ENCODE results near the gene PUDP. TPM values are rescaled to one million over a fixed set of nuclear protein-coding genes. Genes with fewer than 3 reads are reported as not detected.
A peak's percentile ranks its signal among the peaks of the same experiment; 100 is the strongest.
"Not testable (repeated sequence)": the region's sequence is repeated elsewhere in the genome, so short reads cannot be mapped to it uniquely, and the experiment has no call there.

The PUDP gene
- total RNA-seq, 1 donor from 2014 or later: 17.2 TPM

GRCh38 chrX:7188672-7189071, 40.7 kb upstream of the PUDP start:
- Histone ChIP-seq H3K4me1 (no peaks in the 10 kb centered on the region), H3K36me3 (no peaks in the 10 kb centered on the region), H3K9me3 (no peaks in the 10 kb centered on the region), H3K4me3 (no peak overlapping the region), H3K27ac (no peak overlapping the region), H3K27me3 (no peaks in the 10 kb centered on the region)
- intact Hi-C loops (cut with DNase I): no loop called here
- no peak for TF ChIP-seq POLR2A (IDR thresholded peaks at IDR 0.05)
- TF ChIP-seq, protein P1, sequence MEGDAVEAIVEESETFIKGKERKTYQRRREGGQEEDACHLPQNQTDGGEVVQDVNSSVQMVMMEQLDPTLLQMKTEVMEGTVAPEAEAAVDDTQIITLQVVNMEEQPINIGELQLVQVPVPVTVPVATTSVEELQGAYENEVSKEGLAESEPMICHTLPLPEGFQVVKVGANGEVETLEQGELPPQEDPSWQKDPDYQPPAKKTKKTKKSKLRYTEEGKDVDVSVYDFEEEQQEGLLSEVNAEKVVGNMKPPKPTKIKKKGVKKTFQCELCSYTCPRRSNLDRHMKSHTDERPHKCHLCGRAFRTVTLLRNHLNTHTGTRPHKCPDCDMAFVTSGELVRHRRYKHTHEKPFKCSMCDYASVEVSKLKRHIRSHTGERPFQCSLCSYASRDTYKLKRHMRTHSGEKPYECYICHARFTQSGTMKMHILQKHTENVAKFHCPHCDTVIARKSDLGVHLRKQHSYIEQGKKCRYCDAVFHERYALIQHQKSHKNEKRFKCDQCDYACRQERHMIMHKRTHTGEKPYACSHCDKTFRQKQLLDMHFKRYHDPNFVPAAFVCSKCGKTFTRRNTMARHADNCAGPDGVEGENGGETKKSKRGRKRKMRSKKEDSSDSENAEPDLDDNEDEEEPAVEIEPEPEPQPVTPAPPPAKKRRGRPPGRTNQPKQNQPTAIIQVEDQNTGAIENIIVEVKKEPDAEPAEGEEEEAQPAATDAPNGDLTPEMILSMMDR (IDR thresholded peaks at IDR 0.05): no peak
- TF ChIP-seq POLR2AphosphoS5 (IDR thresholded peaks at IDR 0.05; ENCODE audit: insufficient read depth in 1 of 2, low read depth in 1 of 2): no peak
- DNase-seq (ENCODE audit: extremely low spot score in 2 of 2): peak in 1 of 2 donors; percentile 43

DNA sequence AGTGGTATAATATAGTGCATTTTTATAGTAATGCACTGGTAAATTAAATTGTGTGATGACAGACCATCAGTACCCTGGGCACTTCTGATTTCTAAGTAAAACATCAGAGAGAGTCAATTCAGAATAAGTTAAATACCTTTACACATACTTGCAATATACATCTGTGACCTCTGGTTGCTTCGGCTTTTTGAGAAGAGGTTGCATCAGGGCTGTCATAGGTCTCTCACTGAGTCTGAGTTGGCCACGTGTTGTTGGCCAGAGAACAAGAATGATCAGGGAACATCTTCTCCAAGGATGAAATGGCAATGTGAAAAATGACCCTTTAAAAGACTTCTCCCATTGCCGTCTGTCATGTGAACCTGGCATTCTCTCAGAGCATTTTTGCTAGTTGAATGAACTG, 36.9 kb upstream of the PUDP start:
- H3K4me3 ChIP-seq: no peak overlapping the region
- DNase-seq (ENCODE audit: extremely low spot score in 2 of 2): no peak
- H3K36me3 ChIP-seq: no peaks in the 10 kb centered on the region
- no peaks in the 10 kb centered on the region for H3K9me3 ChIP-seq
- H3K27me3 ChIP-seq: no peaks in the 10 kb centered on the region
- TF ChIP-seq POLR2AphosphoS5 (IDR thresholded peaks at IDR 0.05; ENCODE audit: insufficient read depth in 1 of 2, low read depth in 1 of 2) (no peak), POLR2A (IDR thresholded peaks at IDR 0.05) (no peak)
- TF ChIP-seq, protein P1 (IDR thresholded peaks at IDR 0.05): no peak
- no peaks in the 10 kb centered on the region for H3K4me1 ChIP-seq
- intact Hi-C loops (cut with DNase I): no loop called here
- H3K27ac ChIP-seq: no peak overlapping the region

GRCh38 chrX:7179446-7179845, 31.5 kb upstream of the PUDP start:
- Histone ChIP-seq H3K4me3 (no peak overlapping the region), H3K36me3 (no peaks in the 10 kb centered on the region), H3K27ac (no peak overlapping the region), H3K9me3 (no peaks in the 10 kb centered on the region), H3K27me3 (no peaks in the 10 kb centered on the region), H3K4me1 (no peaks in the 10 kb centered on the region)
- intact Hi-C loops (cut with DNase I): no loop called here
- no peak for DNase-seq (ENCODE audit: extremely low spot score in 2 of 2)
- TF ChIP-seq POLR2AphosphoS5 (IDR thresholded peaks at IDR 0.05; ENCODE audit: insufficient read depth in 1 of 2, low read depth in 1 of 2) (no peak), POLR2A (IDR thresholded peaks at IDR 0.05) (no peak)
- TF ChIP-seq, protein P1 (IDR thresholded peaks at IDR 0.05): no peak

DNA sequence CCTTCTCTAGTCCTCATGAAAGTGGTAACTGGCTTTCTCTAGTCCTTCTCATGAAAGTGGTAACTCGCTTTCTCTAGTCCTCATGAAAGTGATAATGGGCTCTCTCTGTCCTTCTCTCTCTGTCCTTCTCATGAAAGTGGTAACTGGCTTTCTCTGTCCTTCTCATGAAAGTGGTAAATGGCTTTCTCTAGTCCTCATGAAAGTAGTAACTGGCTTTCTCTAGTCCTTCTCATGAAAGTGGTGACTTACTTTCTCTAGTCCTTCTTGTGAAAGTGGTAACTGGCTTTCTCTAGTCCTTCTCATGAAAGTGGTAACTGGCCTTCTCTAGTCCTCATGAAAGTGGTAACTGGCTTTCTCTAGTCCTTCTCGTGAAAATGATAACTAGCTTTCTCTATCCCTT, 30.9 kb upstream of the PUDP start:
- H3K36me3 ChIP-seq; H3K4me3 ChIP-seq; H3K9me3 ChIP-seq; intact Hi-C loops (cut with DNase I); DNase-seq (ENCODE audit: extremely low spot score in 2 of 2); H3K27me3 ChIP-seq; H3K27ac ChIP-seq; H3K4me1 ChIP-seq: not testable (repeated sequence)

- H3K36me3 ChIP-seq: no peaks in the 10 kb centered on the region
- H3K9me3 ChIP-seq: no peaks in the 10 kb centered on the region
- H3K27ac ChIP-seq: no peak overlapping the region
- TF ChIP-seq, protein P1 (IDR thresholded peaks at IDR 0.05): no peak
- TF ChIP-seq POLR2A (IDR thresholded peaks at IDR 0.05): no peak
- TF ChIP-seq POLR2AphosphoS5 (IDR thresholded peaks at IDR 0.05; ENCODE audit: insufficient read depth in 1 of 2, low read depth in 1 of 2): no peak
- no peaks in the 10 kb centered on the region for H3K27me3 ChIP-seq
- DNase-seq (ENCODE audit: extremely low spot score in 2 of 2): no peak
- intact Hi-C loops (cut with DNase I): no loop called here
- H3K4me1 ChIP-seq: no peaks in the 10 kb centered on the region
- no peak overlapping the region for H3K4me3 ChIP-seq
Measured at GRCh38 chrX:7170898-7171297, 22.9 kb upstream of the PUDP start.

DNA sequence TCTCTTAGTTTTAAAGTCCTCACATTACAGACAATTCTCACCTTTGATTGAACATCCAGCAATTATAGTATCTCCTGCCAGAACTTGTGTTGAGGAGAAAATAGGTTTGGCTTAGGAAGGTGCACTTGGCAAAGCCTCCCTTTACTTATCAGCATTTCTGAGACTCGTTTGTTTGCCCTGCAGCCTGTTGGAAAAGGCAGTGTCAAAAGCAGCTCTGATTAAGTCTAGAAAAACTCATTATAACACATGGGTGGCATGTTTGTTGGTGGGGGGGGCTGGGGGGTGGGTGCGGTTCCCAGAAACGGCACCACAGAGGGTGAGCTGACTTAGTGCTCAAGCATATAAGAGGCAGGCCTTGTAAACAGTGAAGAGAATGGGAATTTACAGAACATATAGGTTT, 21.7 kb upstream of the PUDP start:
- TF ChIP-seq POLR2A (IDR thresholded peaks at IDR 0.05) (no peak), POLR2AphosphoS5 (IDR thresholded peaks at IDR 0.05; ENCODE audit: insufficient read depth in 1 of 2, low read depth in 1 of 2) (no peak)
- TF ChIP-seq, protein P1 (IDR thresholded peaks at IDR 0.05): no peak
- Histone ChIP-seq H3K4me1 (no peaks in the 10 kb centered on the region), H3K36me3 (no peaks in the 10 kb centered on the region), H3K4me3 (no peak overlapping the region), H3K27ac (no peak overlapping the region), H3K27me3 (no peaks in the 10 kb centered on the region), H3K9me3 (no peaks in the 10 kb centered on the region)
- intact Hi-C loops (cut with DNase I): no loop called here
- DNase-seq (ENCODE audit: extremely low spot score in 2 of 2): no peak
